ENCODE data around the gene UST. TPM values are rescaled to one million over a fixed set of nuclear protein-coding genes. Genes with fewer than 3 reads are reported as not detected.

The UST gene
- total and polyA plus RNA-seq, 2 of the 8 experiments (the other 6 are each of a cell fraction or from before 2014, with no cell fraction given): 13.5 to 34.5 TPM

GRCh38 chr6:148864941-148865340 lies 118.1 kb downstream of the UST start:
- peak overlapping the region in 1 of 2 experiments; percentile 6; a peak in 1 of 4 replicates for H3K4me2 ChIP-seq (ENCODE audit: insufficient read depth in 1 of 2, low read depth in 2 of 2, low read length in 2 of 2)
- H3K4ac ChIP-seq (replicated peaks; ENCODE audit: insufficient read length, low read depth, low read length): no peak overlapping the region
- H3K36me3 ChIP-seq (ENCODE audit: control insufficient read depth in 2 of 4, insufficient read depth in 4 of 4, low read length in 3 of 4): no peaks in the 10 kb centered on the region
- no peak overlapping the region for H3K18ac ChIP-seq (ENCODE audit: extremely low read depth, low read length)
- no peak overlapping the region for H3K9ac ChIP-seq (replicated peaks in 1 of 4; ENCODE audit: extremely low read depth in 1 of 4, low read depth in 3 of 4, low read length in 3 of 4)
- H3K27ac ChIP-seq (ENCODE audit: low read depth, low read length): no peak overlapping the region
- H2BK12ac ChIP-seq (ENCODE audit: low read depth, low read length): peak overlapping the region; percentile 29; the same call in 1 of the 2 replicates
- no peak overlapping the region for H4K5ac ChIP-seq (ENCODE audit: insufficient read length, low read depth, low read length)
- peaks cover 3 to 20% (median 13%) of the 10 kb centered on the region in 4 experiments for H3K4me1 ChIP-seq (replicated peaks in 1 of 4; ENCODE audit: control insufficient read depth in 3 of 4, insufficient read depth in 4 of 4, low read length in 3 of 4)
- peaks cover 5% of the 10 kb centered on the region for H3K79me1 ChIP-seq (ENCODE audit: low read depth, low read length)
- H4K91ac ChIP-seq (replicated peaks; ENCODE audit: insufficient read length, low read length): no peak overlapping the region
- H3K23ac ChIP-seq (ENCODE audit: insufficient read length): no peak overlapping the region
- peaks cover 6 to 66% of the 10 kb centered on the region in 2 experiments; a peak in 3 of 4 replicates for H3K79me2 ChIP-seq (ENCODE audit: control insufficient read depth in 1 of 2, insufficient read depth in 2 of 2, low read length in 2 of 2)
- no peak for FAIRE-seq
- no peak overlapping the region for H3K14ac ChIP-seq (ENCODE audit: insufficient read length)
- H3K4me3 ChIP-seq (ENCODE audit: extremely low read depth in 1 of 4, insufficient read depth in 2 of 4, low read depth in 3 of 4, low read length in 4 of 4): no peak overlapping the region; a peak in 1 of 8 replicates
- no peak overlapping the region for H3K56ac ChIP-seq (replicated peaks; ENCODE audit: insufficient read length, low read depth, low read length)
- H2BK120ac ChIP-seq (replicated peaks; ENCODE audit: low read depth, low read length): no peak overlapping the region
- H2AK5ac ChIP-seq (ENCODE audit: low read depth, low read length): 0 out of 2 replicates have a peak overlapping the region, but pooled peaks have one; percentile 19
- H2AFZ ChIP-seq (ENCODE audit: low read length): no peak overlapping the region
- H4K20me1 ChIP-seq (replicated peaks in 1 of 2; ENCODE audit: control insufficient read depth in 1 of 2, insufficient read depth in 2 of 2, low read length in 2 of 2): peaks cover 3 to 7% of the 10 kb centered on the region in 2 experiments
- H2BK15ac ChIP-seq (ENCODE audit: low read length): 0 out of 2 replicates have a peak overlapping the region, but pooled peaks have one; percentile 31
- H3K9me3 ChIP-seq (ENCODE audit: insufficient read depth in 2 of 2, low read depth in 1 of 2, low read length in 1 of 2): no peaks in the 10 kb centered on the region
- POLR2A ChIA-PET (ENCODE audit: partially characterized antibody): no interaction called here
- 82% methylated on average over 5 of the region's 5 CpGs; no CpG with 5 or more reads in 1 of the 2 experiments for WGBS, 2 experiments (ENCODE audit: extremely low coverage in 1 of 2, insufficient coverage in 1 of 2, insufficient read length in 1 of 2, insufficient replicate concordance in 2 of 2, low coverage in 1 of 2, low lambda C conversion rate in 2 of 2, missing lambda C conversion rate in 1 of 2)
- H2BK5ac ChIP-seq (ENCODE audit: low read depth, low read length): no peak overlapping the region
- H3K27me3 ChIP-seq (replicated peaks in 1 of 4; ENCODE audit: control insufficient read depth in 3 of 4, extremely low read depth in 1 of 4, insufficient read depth in 3 of 4, low read length in 3 of 4): no peaks in the 10 kb centered on the region
- no peak overlapping the region for H4K8ac ChIP-seq (ENCODE audit: extremely low read depth, insufficient read depth, low read length)
- CTCF ChIA-PET (ENCODE audit: partially characterized antibody): interaction anchor here (0.8 to 1.3 kb wide), 3 partner anchors 61 to 95 kb away, joined by 3 read pairs; no protein-coding TSS in a partner anchor
- H3K23me2 ChIP-seq (ENCODE audit: low read depth, low read length): no peaks in the 10 kb centered on the region; the same call in 1 of the 2 replicates
- DNase-seq (ENCODE audit: low read depth in 1 of 2, low spot score in 2 of 2): no peak
- no peak overlapping the region for H2BK20ac ChIP-seq (ENCODE audit: low read length)
- TF ChIP-seq SIN3A (conservative IDR thresholded peaks at IDR 0.05 in 1 of 2, IDR thresholded peaks at IDR 0.05 in 1 of 2; ENCODE audit: low read depth in 1 of 2, low read length in 2 of 2) (no peak), RAD21 (IDR thresholded peaks at IDR 0.05 in 1 of 2, conservative IDR thresholded peaks at IDR 0.05 in 1 of 2; ENCODE audit: low read depth in 2 of 2, low read length in 2 of 2) (no peak), TAF1 (IDR thresholded peaks at IDR 0.05; ENCODE audit: low read depth, low read length) (no peak), TBP (IDR thresholded peaks at IDR 0.05; ENCODE audit: low read depth, low read length) (no peak), TEAD4 (IDR thresholded peaks at IDR 0.05; ENCODE audit: low read depth, low read length) (no peak), CREB1 (IDR thresholded peaks at IDR 0.05) (no peak), ATF3 (IDR thresholded peaks at IDR 0.05; ENCODE audit: insufficient read depth, low read depth, low read length) (no peak), SIRT6 (IDR thresholded peaks at IDR 0.05; ENCODE audit: low read length) (no peak), EGR1 (IDR thresholded peaks at IDR 0.05; ENCODE audit: borderline replicate concordance, low read depth, low read length) (no peak), CHD1 (IDR thresholded peaks at IDR 0.05; ENCODE audit: low read depth, low read length) (no peak), HDAC6 (IDR thresholded peaks at IDR 0.05; ENCODE audit: low read depth, low read length) (no peak), RFX5 (IDR thresholded peaks at IDR 0.05; ENCODE audit: borderline replicate concordance, low read depth, low read length) (no peak), CHD2 (IDR thresholded peaks at IDR 0.05; ENCODE audit: low read length) (no peak), GABPA (IDR thresholded peaks at IDR 0.05; ENCODE audit: borderline replicate concordance, insufficient read depth, low read length) (no peak)

Measured in H1 (cell line).